GM12878 (cell line): Measurements from ENCODE around the gene TMEM132C. TPM values are rescaled to one million over a fixed set of nuclear protein-coding genes. Genes with fewer than 3 reads are reported as not detected.

Source experiments
- ATAC-seq: fragments of 200-7000 bp; cut with Tn5 transposase; 3 replicates; pipeline ENCODE4 v1.9.1; 2020; ENCODE audit warnings: mild to moderate bottlenecking, moderate library complexity
- BruUV-seq: library from RNA; stranded (reverse); fragments of 400-500 nt; replicated peaks from 2 replicates; lab custom pipeline; 2021; lab: Mats Ljungman, UMichigan
- CTCF ChIA-PET: fragments of 300-600 bp; sonication (Branson Sonifier 250); formaldehyde crosslinking; extraction: SDS; loops from one replicate; lab custom pipeline; 2021; ENCODE audit warnings: inconsistent platforms; lab: Yijun Ruan, JAX
- POLR2A ChIA-PET: fragments of 350-600 bp; formaldehyde crosslinking; extraction: SDS; loops from one replicate; lab custom pipeline; 2021; ENCODE audit warnings: inconsistent platforms; lab: Charles Lee
- RAD21 ChIA-PET: fragments of 300-600 bp; sonication (Branson Sonifier 250); formaldehyde crosslinking; loops from one replicate; lab custom pipeline; 2023; ENCODE audit warnings: antibody characterized with exemption; ENCODE audit not compliant: unreplicated experiment; lab: Charles Lee
- SMC1A ChIA-PET: fragments of 300-600 bp; sonication (Branson Sonifier 250); formaldehyde crosslinking; loops from one replicate; lab custom pipeline; 2023; ENCODE audit not compliant: unreplicated experiment, uncharacterized antibody; lab: Charles Lee
- DNase-seq: peaks from one replicate; pipeline ENCODE4 v3.0.0-alpha.2; 2011; ENCODE audit warnings: low read depth, low spot score
- FAIRE-seq: peaks from 3 replicates; lab custom pipeline; 2011; peaks lifted over from hg19 to GRCh38; lab: Jason Lieb, UNC
- H2AFZ ChIP-seq: 2 replicates; pipeline ENCODE4 v1.6.0; 2011; ENCODE audit warnings: low read depth, low read length, control low read depth; ENCODE audit not compliant: control insufficient read depth
- H3K27ac ChIP-seq: 2 replicates; pipeline ENCODE4 v1.5.1; 2011; ENCODE audit warnings: control low read depth; ENCODE audit not compliant: control insufficient read depth, insufficient read depth
- H3K27me3 ChIP-seq, 2 experiments: replicated peaks in 1 of 2; 2 replicates each; pipeline versions ENCODE4 v1.6.0 to v1.6.1; 2011; ENCODE audit warnings: low read length in 1 of 2; ENCODE audit not compliant: control insufficient read depth in 2 of 2, insufficient read depth in 2 of 2
- H3K36me3 ChIP-seq, 2 experiments: 2 replicates each; pipeline ENCODE4 v1.5.1; 2011; ENCODE audit warnings: low read length in 1 of 2; ENCODE audit not compliant: control insufficient read depth in 2 of 2, insufficient read depth in 2 of 2
- H3K4me1 ChIP-seq: 2 replicates; pipeline ENCODE4 v1.6.1; 2011; ENCODE audit warnings: mild to moderate bottlenecking, low read length, moderate library complexity, mixed read lengths; ENCODE audit not compliant: control insufficient read depth, insufficient read depth
- H3K4me2 ChIP-seq: 2 replicates; pipeline ENCODE4 v1.6.0; 2011; ENCODE audit warnings: control low read depth; ENCODE audit not compliant: control insufficient read depth, insufficient read depth
- H3K4me3 ChIP-seq: fragments of 200-600 bp; sonication (generic); 2 replicates; pipeline ENCODE4 v1.5.1; 2016
- H3K79me2 ChIP-seq: 2 replicates; pipeline ENCODE4 v1.6.0; 2011; ENCODE audit warnings: low read length; ENCODE audit not compliant: control insufficient read depth, insufficient read depth
- H3K9ac ChIP-seq: 2 replicates; pipeline ENCODE4 v1.8.0; 2011; ENCODE audit warnings: low read length, control low read depth, mixed read lengths; ENCODE audit not compliant: control insufficient read depth, insufficient read depth
- H3K9me3 ChIP-seq: replicated peaks from 3 replicates; pipeline ENCODE4 v1.5.1; 2011; ENCODE audit warnings: mild to moderate bottlenecking, low read length; ENCODE audit not compliant: control insufficient read depth, insufficient read depth
- H4K20me1 ChIP-seq: 2 replicates; pipeline ENCODE4 v1.6.0; 2011; ENCODE audit not compliant: control insufficient read depth, insufficient read depth
- ATF7 ChIP-seq: fragments of 450-650 bp; IDR thresholded peaks from 2 replicates; pipeline ENCODE4 v1.6.1; 2016; ENCODE audit warnings: low read depth, mild to moderate bottlenecking
- CHD1 ChIP-seq: IDR thresholded peaks from 2 replicates; pipeline ENCODE4 v1.6.1; 2012; ENCODE audit warnings: low read depth, low read length, improper control_type of control experiment
- CHD2 ChIP-seq: IDR thresholded peaks from 2 replicates; pipeline ENCODE4 v1.6.1; 2011; ENCODE audit warnings: low read depth, low read length, improper control_type of control experiment, borderline replicate concordance
- EED ChIP-seq: sonication (generic); IDR thresholded peaks from 2 replicates; pipeline ENCODE4 v1.6.1; 2016; ENCODE audit warnings: antibody characterized with exemption, low read depth
- NR2C1 ChIP-seq: fragments of 450-650 bp; IDR thresholded peaks from 2 replicates; pipeline ENCODE4 v1.6.1; 2017; ENCODE audit warnings: antibody characterized with exemption, mild to moderate bottlenecking, moderate library complexity
- ZNF217 ChIP-seq: fragments of 450-650 bp; IDR thresholded peaks from 2 replicates; pipeline ENCODE4 v1.6.1; 2017; ENCODE audit warnings: antibody characterized with exemption, mild to moderate bottlenecking
- WGBS: methylation state at CpG from one replicate; pipeline ENCODE4 v1.1.6; 2016; ENCODE audit warnings: low lambda C conversion rate; ENCODE audit not compliant: insufficient replicate concordance, insufficient coverage; ENCODE audit errors: missing lambda C conversion rate; 5-methylcytosine and 5-hydroxymethylcytosine counted together
- in situ Hi-C: fragments of 300-500 bp; cut with MboI; formaldehyde crosslinking; loops from 9 replicates; pipeline ENCODE4 v1.14.3; 2018; ENCODE audit warnings: mixed read lengths
- intact Hi-C: fragments of 100-400 bp; cut with micrococcal nuclease; formaldehyde crosslinking; loops from one replicate; pipeline ENCODE4 v1.14.2; 2022; ENCODE audit not compliant: unreplicated experiment
- polyA plus RNA-seq, 11 experiments: library from polyadenylated mRNA; depleted of rRNA in 4 of 11; unstranded in 6 of 11; stranded (reverse) in 5 of 11; fragments of >200 nt; fragmentation: Nextera tagmentation in 4 of 11; fragmentation: Illumina TruSeq in 1 of 11; extraction: Ambion mirVana in 4 of 11; extraction: Trizol in 1 of 11; gene quantifications; 1 replicate in 1 of 11; 2 replicates in 10 of 11; pipeline versions ENCODE4 v1.2.1 to v1.2.3, GENCODE V29; 2011 to 2016; ENCODE audit warnings: inconsistent platforms in 2 of 11, missing spikeins in 2 of 11, low read depth in 1 of 11
- total RNA-seq, 4 experiments: library from RNA; depleted of rRNA in 3 of 4; stranded (reverse); fragments of >200 nt in 3 of 4; fragmentation: Illumina TruSeq in 1 of 4; extraction: Trizol in 1 of 4; gene quantifications; 2 replicates each; pipeline versions ENCODE4 v1.2.1 to v1.2.3, GENCODE V29; 2013 to 2021
- TF ChIP-seq, protein P1 (sequence below): IDR thresholded peaks from 2 replicates; pipeline ENCODE4 v1.6.1; 2011; ENCODE audit warnings: borderline replicate concordance, low read depth, mild to moderate bottlenecking, moderate library complexity, low read length; ENCODE audit not compliant: insufficient read depth, poor library complexity, severe bottlenecking
- TF ChIP-seq, protein P2 (sequence below): IDR thresholded peaks from 2 replicates; pipeline ENCODE4 v1.6.1; 2012; ENCODE audit warnings: low read length, inconsistent platforms
- TF ChIP-seq, protein P3 (sequence below): fragments of 450-650 bp; IDR thresholded peaks from 2 replicates; pipeline ENCODE4 v1.6.1; 2017; ENCODE audit warnings: mild to moderate bottlenecking, low read depth, inconsistent platforms; ENCODE audit not compliant: poor library complexity, severe bottlenecking

Gene TMEM132C
- total and polyA plus RNA-seq, 10 of the 15 experiments (the other 5 are each of a cell fraction or from before 2014, with no cell fraction given) = not detected

DNA sequence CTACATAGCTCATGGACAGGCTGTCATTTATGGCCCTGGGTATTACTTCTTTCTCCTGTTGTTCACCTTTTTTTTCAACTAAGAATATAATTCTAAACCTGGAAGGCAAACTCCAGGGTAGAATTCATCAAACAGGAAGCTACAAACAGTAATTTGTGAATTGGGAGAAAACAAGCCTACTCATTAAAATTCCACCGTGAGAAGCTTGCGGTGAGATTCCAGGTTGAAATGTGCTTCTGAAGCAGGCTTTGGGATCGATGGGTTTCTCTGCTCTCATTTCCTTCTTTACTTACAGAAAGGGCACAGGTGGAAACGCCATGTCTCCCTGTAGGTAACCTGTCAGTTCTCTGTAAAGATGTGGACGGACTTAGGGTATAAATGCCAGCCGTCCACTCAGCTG lies 257.5 kb downstream of the TMEM132C start:
- Histone ChIP-seq H3K4me3 (no peak overlapping the region), H3K9ac (no peak overlapping the region), H3K27me3 (no peaks in the 10 kb centered on the region), H3K27ac (no peak overlapping the region), H3K9me3 (no peaks in the 10 kb centered on the region), H2AFZ (no peak overlapping the region), H3K79me2 (no peaks in the 10 kb centered on the region), H4K20me1 (no peaks in the 10 kb centered on the region), H3K4me1 (no peaks in the 10 kb centered on the region), H3K36me3 (no peaks in the 10 kb centered on the region), H3K4me2 (no peak overlapping the region)
- in situ Hi-C loops (no loop called here), intact Hi-C loops (no loop called here)
- ChIA-PET RAD21 (no interaction called here), POLR2A (no interaction called here), SMC1A (interaction anchor here (0.7 kb wide), 1 partner anchor 977 kb away, joined by 3 read pairs; no protein-coding TSS in a partner anchor), CTCF (no interaction called here)
- FAIRE-seq (no peak), DNase-seq (no peak), ATAC-seq (no peak)
- TF ChIP-seq ZNF217 (no peak), CHD2 (no peak), ATF7 (no peak), CHD1 (no peak), NR2C1 (no peak), EED (no peak)
- TF ChIP-seq, protein P1, sequence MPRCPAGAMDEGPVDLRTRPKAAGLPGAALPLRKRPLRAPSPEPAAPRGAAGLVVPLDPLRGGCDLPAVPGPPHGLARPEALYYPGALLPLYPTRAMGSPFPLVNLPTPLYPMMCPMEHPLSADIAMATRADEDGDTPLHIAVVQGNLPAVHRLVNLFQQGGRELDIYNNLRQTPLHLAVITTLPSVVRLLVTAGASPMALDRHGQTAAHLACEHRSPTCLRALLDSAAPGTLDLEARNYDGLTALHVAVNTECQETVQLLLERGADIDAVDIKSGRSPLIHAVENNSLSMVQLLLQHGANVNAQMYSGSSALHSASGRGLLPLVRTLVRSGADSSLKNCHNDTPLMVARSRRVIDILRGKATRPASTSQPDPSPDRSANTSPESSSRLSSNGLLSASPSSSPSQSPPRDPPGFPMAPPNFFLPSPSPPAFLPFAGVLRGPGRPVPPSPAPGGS = no peak
- TF ChIP-seq, protein P2, sequence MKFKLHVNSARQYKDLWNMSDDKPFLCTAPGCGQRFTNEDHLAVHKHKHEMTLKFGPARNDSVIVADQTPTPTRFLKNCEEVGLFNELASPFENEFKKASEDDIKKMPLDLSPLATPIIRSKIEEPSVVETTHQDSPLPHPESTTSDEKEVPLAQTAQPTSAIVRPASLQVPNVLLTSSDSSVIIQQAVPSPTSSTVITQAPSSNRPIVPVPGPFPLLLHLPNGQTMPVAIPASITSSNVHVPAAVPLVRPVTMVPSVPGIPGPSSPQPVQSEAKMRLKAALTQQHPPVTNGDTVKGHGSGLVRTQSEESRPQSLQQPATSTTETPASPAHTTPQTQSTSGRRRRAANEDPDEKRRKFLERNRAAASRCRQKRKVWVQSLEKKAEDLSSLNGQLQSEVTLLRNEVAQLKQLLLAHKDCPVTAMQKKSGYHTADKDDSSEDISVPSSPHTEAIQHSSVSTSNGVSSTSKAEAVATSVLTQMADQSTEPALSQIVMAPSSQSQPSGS = no peak
- TF ChIP-seq, protein P3, sequence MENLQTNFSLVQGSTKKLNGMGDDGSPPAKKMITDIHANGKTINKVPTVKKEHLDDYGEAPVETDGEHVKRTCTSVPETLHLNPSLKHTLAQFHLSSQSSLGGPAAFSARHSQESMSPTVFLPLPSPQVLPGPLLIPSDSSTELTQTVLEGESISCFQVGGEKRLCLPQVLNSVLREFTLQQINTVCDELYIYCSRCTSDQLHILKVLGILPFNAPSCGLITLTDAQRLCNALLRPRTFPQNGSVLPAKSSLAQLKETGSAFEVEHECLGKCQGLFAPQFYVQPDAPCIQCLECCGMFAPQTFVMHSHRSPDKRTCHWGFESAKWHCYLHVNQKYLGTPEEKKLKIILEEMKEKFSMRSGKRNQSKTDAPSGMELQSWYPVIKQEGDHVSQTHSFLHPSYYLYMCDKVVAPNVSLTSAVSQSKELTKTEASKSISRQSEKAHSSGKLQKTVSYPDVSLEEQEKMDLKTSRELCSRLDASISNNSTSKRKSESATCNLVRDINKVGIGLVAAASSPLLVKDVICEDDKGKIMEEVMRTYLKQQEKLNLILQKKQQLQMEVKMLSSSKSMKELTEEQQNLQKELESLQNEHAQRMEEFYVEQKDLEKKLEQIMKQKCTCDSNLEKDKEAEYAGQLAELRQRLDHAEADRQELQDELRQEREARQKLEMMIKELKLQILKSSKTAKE = no peak
- 32% methylated on average over 6 of the region's 6 CpGs for WGBS
- BruUV-seq = no TSS peak
